ENCODE measurements around the gene A3GALT2.

Gene A3GALT2

DNA sequence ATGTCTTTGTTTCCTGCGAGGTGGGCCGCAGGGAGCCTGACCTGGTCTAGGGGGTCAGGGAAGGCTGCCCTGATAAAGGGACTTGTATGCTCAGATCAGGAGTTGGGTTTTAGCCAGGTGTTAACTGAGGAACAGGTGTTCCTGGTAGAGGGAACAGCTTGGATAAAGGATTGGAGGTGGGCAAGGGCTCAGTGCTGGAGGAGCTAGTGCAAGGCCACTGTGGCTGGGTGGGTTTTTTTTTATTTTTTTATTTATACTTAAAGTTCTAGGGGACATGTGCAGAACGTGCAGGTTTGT lies 31.1 kb downstream of the A3GALT2 start (continued):
- TF ChIP-seq, protein P1, sequence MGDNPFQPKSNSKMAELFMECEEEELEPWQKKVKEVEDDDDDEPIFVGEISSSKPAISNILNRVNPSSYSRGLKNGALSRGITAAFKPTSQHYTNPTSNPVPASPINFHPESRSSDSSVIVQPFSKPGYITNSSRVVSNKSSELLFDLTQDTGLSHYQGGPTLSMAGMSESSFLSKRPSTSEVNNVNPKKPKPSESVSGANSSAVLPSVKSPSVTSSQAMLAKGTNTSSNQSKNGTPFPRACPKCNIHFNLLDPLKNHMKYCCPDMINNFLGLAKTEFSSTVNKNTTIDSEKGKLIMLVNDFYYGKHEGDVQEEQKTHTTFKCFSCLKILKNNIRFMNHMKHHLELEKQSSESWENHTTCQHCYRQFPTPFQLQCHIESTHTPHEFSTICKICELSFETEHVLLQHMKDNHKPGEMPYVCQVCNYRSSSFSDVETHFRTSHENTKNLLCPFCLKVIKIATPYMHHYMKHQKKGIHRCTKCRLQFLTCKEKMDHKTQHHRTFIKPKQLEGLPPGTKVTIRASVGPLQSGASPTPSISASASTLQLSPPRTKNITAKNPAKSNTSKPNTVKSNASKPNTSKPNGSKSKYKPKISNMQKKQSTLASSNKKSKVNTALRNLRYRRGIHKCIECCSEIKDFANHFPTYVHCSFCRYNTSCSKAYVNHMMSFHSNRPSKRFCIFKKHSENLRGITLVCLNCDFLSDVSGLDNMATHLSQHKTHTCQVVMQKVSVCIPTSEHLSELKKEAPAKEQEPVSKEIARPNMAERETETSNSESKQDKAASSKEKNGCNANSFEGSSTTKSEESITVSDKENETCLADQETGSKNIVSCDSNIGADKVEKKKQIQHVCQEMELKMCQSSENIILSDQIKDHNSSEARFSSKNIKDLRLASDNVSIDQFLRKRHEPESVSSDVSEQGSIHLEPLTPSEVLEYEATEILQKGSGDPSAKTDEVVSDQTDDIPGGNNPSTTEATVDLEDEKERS (tag by site-specific recombination; IDR thresholded peaks at IDR 0.05) = no peak
- TF ChIP-seq BCL11A (tag by site-specific recombination; IDR thresholded peaks at IDR 0.05; ENCODE audit: low read depth) (no peak), WT1 (tag by site-specific recombination; IDR thresholded peaks at IDR 0.05) (no peak), ZBTB21 (tag by site-specific recombination; IDR thresholded peaks at IDR 0.05) (no peak)

DNA sequence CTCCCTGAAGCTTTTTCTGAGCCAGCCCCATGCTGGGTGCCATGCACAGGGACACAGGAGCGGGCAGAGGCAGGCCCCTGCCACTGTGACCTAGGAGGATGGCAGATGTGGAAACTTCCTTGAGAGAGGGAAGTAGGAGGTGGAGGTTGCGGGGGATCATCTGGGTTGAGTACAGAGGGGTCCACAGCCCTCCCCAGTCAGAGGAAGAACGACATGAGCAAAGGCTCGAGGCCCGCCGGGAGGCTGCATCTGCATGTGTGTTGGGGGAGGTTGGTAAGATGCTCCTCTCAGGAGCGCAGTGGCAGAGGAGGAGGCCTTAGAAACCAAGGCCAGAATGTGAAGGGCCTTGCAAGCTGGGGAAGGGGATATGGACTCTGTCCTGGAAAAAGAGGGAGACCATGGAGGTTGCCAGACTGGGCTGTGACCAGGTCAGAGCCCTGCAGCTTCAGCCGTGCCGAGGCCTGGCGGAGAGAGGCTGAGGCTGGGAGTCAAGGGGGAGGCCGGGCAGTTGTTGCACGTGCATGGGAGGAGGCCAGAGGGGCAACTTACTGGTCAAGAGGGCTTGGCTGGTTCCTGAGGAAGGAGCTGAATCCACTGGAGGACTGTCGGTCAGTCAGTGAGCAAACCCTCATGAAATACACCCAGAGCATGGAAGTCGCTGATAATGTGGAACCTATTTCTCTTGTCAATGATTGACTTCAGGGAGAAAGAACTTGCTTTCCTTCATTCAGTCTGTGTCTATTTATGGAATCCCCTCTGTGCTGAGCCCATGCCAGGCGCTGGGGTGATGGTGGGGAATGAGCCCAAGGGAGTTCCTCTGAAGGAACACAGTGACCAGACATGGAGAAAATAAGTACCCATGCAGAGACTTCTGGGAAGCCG lies 31.7 kb downstream of the A3GALT2 start:
- ChIA-PET CTCF (interaction anchor here (0.6 to 1.6 kb wide), 4 partner anchors 9 to 155 kb away, joined by 3 to 4 read pairs (median 4); no protein-coding TSS in a partner anchor), POLR2A (no interaction called here)
- no peaks in the 10 kb centered on the region for H3K9me3 ChIP-seq (ENCODE audit: control insufficient read depth, insufficient read depth, low read depth, low read length)
- TF ChIP-seq KLF9 (tag by site-specific recombination; IDR thresholded peaks at IDR 0.05; ENCODE audit: low read depth) = no peak
- no peak for TF ChIP-seq ZNF768 (tag by site-specific recombination; IDR thresholded peaks at IDR 0.05)
- no peak for TF ChIP-seq ZNF837 (tag by site-specific recombination; IDR thresholded peaks at IDR 0.05)
- no peak for TF ChIP-seq ZNF214 (tag by site-specific recombination; IDR thresholded peaks at IDR 0.05; ENCODE audit: borderline replicate concordance)
- TF ChIP-seq, protein P2, sequence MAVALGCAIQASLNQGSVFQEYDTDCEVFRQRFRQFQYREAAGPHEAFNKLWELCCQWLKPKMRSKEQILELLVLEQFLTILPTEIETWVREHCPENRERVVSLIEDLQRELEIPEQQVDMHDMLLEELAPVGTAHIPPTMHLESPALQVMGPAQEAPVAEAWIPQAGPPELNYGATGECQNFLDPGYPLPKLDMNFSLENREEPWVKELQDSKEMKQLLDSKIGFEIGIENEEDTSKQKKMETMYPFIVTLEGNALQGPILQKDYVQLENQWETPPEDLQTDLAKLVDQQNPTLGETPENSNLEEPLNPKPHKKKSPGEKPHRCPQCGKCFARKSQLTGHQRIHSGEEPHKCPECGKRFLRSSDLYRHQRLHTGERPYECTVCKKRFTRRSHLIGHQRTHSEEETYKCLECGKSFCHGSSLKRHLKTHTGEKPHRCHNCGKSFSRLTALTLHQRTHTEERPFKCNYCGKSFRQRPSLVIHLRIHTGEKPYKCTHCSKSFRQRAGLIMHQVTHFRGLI (tag by site-specific recombination; IDR thresholded peaks at IDR 0.05) = no peak
- TF ChIP-seq, protein P3, sequence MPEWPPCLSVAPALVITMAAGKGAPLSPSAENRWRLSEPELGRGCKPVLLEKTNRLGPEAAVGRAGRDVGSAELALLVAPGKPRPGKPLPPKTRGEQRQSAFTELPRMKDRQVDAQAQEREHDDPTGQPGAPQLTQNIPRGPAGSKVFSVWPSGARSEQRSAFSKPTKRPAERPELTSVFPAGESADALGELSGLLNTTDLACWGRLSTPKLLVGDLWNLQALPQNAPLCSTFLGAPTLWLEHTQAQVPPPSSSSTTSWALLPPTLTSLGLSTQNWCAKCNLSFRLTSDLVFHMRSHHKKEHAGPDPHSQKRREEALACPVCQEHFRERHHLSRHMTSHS (tag by site-specific recombination; IDR thresholded peaks at IDR 0.05) = no peak
- TF ChIP-seq, protein P4, sequence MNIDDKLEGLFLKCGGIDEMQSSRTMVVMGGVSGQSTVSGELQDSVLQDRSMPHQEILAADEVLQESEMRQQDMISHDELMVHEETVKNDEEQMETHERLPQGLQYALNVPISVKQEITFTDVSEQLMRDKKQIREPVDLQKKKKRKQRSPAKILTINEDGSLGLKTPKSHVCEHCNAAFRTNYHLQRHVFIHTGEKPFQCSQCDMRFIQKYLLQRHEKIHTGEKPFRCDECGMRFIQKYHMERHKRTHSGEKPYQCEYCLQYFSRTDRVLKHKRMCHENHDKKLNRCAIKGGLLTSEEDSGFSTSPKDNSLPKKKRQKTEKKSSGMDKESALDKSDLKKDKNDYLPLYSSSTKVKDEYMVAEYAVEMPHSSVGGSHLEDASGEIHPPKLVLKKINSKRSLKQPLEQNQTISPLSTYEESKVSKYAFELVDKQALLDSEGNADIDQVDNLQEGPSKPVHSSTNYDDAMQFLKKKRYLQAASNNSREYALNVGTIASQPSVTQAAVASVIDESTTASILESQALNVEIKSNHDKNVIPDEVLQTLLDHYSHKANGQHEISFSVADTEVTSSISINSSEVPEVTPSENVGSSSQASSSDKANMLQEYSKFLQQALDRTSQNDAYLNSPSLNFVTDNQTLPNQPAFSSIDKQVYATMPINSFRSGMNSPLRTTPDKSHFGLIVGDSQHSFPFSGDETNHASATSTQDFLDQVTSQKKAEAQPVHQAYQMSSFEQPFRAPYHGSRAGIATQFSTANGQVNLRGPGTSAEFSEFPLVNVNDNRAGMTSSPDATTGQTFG (tag by site-specific recombination; IDR thresholded peaks at IDR 0.05; ENCODE audit: borderline replicate concordance) = no peak
- TF ChIP-seq ZBTB1 (tag by site-specific recombination; IDR thresholded peaks at IDR 0.05) = no peak
- no peak for TF ChIP-seq ZNF211 (tag by site-specific recombination; IDR thresholded peaks at IDR 0.05; ENCODE audit: low read depth)
- TF ChIP-seq ZNF48 (tag by site-specific recombination; IDR thresholded peaks at IDR 0.05) = no peak
- TF ChIP-seq, protein P5, sequence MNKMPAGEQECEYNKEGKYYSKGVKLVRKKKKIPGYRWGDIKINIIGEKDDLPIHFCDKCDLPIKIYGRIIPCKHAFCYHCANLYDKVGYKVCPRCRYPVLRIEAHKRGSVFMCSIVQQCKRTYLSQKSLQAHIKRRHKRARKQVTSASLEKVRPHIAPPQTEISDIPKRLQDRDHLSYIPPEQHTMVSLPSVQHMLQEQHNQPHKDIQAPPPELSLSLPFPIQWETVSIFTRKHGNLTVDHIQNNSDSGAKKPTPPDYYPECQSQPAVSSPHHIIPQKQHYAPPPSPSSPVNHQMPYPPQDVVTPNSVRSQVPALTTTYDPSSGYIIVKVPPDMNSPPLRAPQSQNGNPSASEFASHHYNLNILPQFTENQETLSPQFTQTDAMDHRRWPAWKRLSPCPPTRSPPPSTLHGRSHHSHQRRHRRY (tag by site-specific recombination; IDR thresholded peaks at IDR 0.05) = no peak
- TF ChIP-seq, protein P6, sequence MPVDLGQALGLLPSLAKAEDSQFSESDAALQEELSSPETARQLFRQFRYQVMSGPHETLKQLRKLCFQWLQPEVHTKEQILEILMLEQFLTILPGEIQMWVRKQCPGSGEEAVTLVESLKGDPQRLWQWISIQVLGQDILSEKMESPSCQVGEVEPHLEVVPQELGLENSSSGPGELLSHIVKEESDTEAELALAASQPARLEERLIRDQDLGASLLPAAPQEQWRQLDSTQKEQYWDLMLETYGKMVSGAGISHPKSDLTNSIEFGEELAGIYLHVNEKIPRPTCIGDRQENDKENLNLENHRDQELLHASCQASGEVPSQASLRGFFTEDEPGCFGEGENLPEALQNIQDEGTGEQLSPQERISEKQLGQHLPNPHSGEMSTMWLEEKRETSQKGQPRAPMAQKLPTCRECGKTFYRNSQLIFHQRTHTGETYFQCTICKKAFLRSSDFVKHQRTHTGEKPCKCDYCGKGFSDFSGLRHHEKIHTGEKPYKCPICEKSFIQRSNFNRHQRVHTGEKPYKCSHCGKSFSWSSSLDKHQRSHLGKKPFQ (tag by site-specific recombination; IDR thresholded peaks at IDR 0.05) = no peak
- TF ChIP-seq ZNF266 (tag by site-specific recombination; IDR thresholded peaks at IDR 0.05; ENCODE audit: low read depth) = no peak
- no peak for TF ChIP-seq SETDB1 (IDR thresholded peaks at IDR 0.05; ENCODE audit: insufficient read length, low read length)
- TF ChIP-seq GLI4 (tag by site-specific recombination; IDR thresholded peaks at IDR 0.05) = no peak
- peaks cover 0 to 33% of the 10 kb centered on the region in 2 experiments; a peak in 2 of 3 replicates for H3K36me3 ChIP-seq (ENCODE audit: control insufficient read depth in 2 of 2, insufficient read depth in 1 of 2, low read length in 2 of 2)
- H3K27ac ChIP-seq (ENCODE audit: extremely low read depth, low read depth, low read length) = no peak overlapping the region
- H3K4me3 ChIP-seq (ENCODE audit: low read depth, low read length) = no peak overlapping the region
- H3K4me1 ChIP-seq (ENCODE audit: control insufficient read depth, insufficient read depth, low read length) = no peaks in the 10 kb centered on the region
